Kidney glomerular epithelial cell (primary cell): ENCODE data around the gene MRPS35.
"Not testable (repeated sequence)": the region's sequence is repeated elsewhere in the genome, so short reads cannot be mapped to it uniquely, and the experiment has no call there.

Experiments used
- DNase-seq: peaks from one replicate; lab custom pipeline; 2025; lab: John Stamatoyannopoulos, UW

The MRPS35 gene

GRCh38 chr12:27709212-27709931, 1.3 kb upstream of the MRPS35 start:
- DNase-seq = no peak

DNA sequence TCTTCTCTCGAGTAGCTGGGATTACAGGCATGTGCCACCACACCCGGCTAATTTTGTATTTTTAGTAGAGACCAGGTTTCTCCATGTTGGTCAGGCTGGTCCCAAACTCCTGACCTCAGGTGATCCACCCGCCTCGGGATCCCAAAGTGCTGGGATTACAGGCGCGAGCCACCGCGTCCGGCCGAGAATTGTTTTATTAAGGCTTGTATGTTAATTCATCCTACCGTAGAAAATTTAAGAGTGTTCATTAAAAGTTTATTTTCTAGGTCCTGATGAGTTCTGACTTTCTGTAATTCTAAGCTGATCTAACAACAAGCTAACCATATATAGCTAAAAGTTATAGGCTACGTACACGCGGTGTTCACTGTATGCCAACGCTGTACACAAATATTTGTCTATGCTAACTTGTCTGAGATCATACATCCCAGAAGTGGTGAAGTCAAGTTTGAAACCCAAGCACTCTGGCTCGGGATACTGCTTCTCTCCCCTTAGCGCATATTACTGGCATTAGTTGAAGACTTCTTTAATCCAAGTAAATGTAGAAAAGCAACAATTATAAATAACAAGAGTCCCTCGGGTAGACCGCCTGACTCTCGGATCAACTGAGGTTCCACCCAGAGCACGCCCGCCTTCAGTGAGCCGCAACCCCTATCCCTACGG, 570 bp upstream of the MRPS35 start:
- DNase-seq = peak; percentile 83

GRCh38 chr12:27711317-27711682, 668 bp downstream of the MRPS35 start:
- no peak for DNase-seq

- DNase-seq = no peak
Observed at GRCh38 chr12:27711967-27712366, 1.3 kb downstream of the MRPS35 start.

GRCh38 chr12:27723212-27723611, 12.6 kb downstream of the MRPS35 start:
- DNase-seq = no peak

GRCh38 chr12:27730097-27730588, 19.5 kb downstream of the MRPS35 start:
- DNase-seq = no peak

DNA sequence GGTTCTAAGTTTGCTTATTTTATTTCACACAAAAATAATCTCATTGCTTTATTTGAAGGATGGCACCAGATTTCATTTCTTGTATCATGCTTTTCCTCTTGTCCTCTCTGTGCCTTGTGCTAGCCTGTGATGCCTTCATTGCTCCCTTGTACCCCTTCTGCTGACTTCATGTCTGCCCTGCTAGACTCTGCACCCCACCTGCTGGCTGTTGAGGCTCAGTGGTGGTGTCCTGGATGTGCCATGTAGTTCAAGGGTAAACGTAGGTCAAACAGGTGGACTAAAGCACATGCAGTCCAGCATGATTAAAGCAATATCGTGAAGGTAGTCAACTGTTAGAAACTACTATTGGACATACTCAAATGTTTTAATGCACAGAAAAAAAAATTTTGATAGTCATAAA, 21.6 kb downstream of the MRPS35 start:
- DNase-seq = no peak

DNA sequence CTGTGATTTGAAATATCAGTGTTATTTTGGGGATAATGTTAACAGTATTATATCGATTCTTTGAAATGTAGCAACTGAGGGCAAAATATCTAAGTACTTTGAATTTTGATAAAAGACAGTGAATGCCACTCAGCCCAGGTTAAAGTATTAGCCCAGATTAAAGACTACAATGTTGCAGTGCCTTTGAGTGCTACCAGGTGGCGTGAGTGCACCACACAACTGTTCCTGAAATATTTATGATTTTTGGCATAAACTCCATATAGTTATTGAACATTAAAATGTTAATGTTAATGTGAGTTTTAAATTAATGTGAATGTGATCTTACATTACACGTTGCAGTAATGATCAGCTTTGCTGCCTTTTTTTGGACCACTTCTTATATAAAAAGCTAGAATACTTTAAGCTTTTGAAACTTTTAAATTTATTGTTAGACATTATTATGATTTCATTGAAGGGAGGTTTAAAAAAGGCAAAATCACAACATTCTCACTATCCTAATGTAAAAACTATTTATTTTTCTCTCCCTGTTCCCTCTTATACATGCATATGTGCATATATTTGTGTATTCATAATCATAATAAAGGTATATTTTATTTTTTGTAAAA, 22.5 kb downstream of the MRPS35 start:
- DNase-seq = peak; percentile 55

DNA sequence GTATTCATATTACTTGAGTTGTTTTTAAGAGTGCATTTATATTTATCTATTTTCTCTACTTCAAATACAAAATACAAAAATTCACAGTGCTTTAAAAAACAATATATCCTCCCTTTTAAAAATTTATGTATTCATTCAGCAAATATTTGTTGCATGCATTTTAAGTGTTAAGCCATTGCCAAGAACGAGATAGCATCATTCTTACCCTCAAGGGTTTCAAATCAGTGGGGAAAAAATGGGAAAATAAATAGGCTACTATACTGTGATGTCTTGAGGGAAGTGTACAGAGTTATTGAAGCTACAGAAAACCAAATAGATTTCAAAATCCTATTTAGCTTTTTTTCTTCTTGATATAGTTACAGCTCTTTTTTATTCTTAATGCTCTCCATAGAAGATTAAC, 23.2 kb downstream of the MRPS35 start:
- no peak for DNase-seq

DNA sequence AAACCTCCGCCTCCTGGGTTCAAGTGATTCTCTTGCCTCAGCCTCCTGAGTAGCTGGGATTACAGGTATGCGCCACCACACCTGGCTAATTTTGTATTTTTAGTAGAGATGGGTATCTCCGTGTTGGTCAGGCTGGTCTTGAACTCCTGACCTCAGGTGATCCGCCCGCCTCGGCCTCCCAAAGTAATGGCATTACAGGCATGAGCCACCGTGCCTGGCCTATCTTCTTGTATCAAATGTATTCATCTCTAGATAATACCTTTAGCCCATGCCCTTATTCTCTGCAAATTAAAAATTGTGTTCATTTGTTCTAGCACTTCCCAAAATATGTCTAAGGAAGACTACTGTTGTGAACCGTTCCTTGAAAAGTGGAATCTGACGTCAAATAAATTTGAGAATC, 23.7 kb downstream of the MRPS35 start:
- DNase-seq = not testable (repeated sequence)

GRCh38 chr12:27743601-27744000, 33.0 kb downstream of the MRPS35 start:
- DNase-seq = no peak

- not testable (repeated sequence) for DNase-seq
Observed at GRCh38 chr12:27745734-27746133, 35.1 kb downstream of the MRPS35 start.

DNA sequence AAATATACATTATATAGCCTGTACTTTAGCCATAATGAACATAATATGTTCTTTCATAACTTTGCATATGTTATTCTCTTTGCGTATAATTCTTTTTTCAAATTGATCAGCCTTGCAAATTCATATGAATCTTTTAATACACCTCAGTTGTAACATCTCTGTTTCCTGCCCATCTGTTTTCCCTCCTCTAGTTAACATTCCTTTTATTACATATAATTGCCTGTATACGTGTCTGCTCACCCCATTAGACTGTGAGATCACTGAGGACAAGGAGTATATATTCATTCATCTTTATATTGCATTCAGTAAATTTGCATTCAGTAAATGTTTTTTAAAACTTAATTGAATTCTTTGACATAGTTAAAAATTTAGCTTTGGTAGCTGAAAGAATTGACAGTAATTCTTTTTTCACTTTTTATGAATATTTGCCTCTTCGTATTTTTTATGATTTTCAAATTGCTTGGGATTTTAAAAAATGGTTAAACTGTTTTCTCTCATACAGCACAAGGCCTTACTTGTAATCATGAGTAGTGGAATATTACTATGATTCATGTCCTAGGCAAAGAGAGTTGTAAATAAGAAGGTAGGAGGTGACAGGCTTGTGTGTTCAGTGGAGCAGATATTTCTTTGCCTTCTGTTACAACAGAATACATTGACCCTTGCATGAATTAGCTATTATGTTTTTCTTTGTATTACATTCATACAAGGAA, 36.6 kb downstream of the MRPS35 start:
- peak; percentile 26 for DNase-seq

DNA sequence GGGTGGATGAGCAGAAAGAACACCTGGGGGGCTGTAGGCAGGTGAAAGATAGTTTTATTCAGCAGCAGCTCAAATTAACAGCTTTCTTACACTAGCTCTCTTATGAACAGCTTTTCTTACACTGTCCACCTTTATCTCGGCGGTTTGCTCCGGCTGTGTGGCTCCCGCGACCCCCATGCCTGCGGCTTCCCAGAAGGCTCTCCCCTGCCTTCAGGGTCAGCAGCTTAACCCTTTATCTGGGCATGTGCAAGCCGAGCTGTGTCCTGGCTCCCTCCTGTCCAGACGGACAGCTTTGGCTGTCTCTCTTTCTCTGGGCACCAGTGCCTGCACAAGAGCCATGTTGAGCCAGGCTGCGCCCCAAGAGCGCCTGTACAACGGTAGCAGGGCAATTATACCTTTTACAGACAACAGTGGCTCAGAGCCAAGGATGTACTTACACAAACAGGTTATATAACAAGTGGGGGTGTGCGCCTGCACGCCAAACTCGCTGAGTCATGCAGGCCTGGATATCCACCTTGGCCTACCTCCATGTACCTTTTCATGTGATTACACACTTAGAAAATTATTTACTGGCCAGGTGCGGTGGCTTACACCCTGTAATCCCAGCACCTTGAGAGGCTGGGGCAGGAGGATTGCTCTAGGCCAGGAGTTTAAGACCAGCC, 40.9 kb downstream of the MRPS35 start:
- DNase-seq = no peak

GRCh38 chr12:27754795-27755194, 44.2 kb downstream of the MRPS35 start:
- no peak for DNase-seq

DNA sequence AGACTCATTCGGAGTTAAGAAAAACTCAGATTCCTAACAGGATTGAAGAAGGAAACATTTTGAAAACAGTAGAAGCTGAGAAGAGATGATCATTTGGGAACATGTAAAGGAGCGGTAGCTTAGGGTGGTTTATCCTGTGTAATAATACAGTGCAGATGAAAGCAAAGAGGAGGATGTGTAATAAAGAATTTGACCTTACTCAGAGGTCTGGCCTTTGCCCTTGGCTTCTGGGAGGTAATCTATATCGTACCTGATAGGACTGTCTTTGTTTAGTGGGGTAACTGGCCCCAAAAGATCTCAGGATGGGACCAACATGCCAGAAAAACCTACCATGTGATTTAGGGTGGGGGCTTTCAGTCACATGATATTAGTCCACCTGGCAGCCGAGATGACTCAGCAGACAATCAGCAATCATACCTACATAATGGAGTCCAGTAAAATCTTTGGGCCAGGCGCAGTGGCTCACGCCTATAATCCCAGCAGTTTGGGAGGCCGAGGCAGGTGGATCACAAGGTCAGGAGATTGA, 46.1 kb downstream of the MRPS35 start:
- no peak for DNase-seq

DNA sequence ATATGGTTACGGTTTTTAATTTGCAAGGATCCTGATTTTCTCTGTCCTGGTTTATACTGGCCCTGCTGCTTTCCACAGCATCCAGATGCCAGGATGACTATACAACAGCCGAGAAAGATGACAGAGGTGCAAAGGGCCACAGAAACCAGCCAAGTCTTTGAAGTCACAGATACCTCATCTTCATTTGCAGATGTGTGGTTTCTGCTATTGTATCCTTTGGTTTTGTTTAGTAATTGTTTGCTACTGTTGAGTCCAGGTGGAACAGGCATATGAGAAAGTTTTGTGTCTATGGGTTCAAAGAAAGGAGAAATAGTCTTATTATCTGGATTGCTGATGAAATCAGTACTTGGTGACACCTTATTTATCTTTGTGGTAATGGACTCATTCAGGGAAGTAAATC, 52.1 kb downstream of the MRPS35 start:
- DNase-seq = no peak

GRCh38 chr12:27766587-27766986, 56.0 kb downstream of the MRPS35 start:
- DNase-seq = no peak

- no peak for DNase-seq
Observed at GRCh38 chr12:27769142-27769673, 58.6 kb downstream of the MRPS35 start.

GRCh38 chr12:27771481-27772327, 61.1 kb downstream of the MRPS35 start:
- no peak for DNase-seq
